22Rv1 (cell line): ENCODE data around the gene MLLT3.

ENCODE experiments used
- ZFX ChIP-seq: fragments of 450-650 bp; IDR thresholded peaks from 2 replicates; pipeline ENCODE4 v1.6.1; 2017; ENCODE audit warnings: antibody characterized with exemption, borderline replicate concordance
- TF ChIP-seq, protein P1 (sequence below): fragments of 450-650 bp; IDR thresholded peaks from 2 replicates; pipeline ENCODE4 v1.5.1; 2017; ENCODE audit warnings: mild to moderate bottlenecking

- TF ChIP-seq, protein P1, sequence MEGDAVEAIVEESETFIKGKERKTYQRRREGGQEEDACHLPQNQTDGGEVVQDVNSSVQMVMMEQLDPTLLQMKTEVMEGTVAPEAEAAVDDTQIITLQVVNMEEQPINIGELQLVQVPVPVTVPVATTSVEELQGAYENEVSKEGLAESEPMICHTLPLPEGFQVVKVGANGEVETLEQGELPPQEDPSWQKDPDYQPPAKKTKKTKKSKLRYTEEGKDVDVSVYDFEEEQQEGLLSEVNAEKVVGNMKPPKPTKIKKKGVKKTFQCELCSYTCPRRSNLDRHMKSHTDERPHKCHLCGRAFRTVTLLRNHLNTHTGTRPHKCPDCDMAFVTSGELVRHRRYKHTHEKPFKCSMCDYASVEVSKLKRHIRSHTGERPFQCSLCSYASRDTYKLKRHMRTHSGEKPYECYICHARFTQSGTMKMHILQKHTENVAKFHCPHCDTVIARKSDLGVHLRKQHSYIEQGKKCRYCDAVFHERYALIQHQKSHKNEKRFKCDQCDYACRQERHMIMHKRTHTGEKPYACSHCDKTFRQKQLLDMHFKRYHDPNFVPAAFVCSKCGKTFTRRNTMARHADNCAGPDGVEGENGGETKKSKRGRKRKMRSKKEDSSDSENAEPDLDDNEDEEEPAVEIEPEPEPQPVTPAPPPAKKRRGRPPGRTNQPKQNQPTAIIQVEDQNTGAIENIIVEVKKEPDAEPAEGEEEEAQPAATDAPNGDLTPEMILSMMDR: no peak
- TF ChIP-seq ZFX: no peak
These were observed 297.3 kb downstream of the MLLT3 start for GRCh38 chr9:20325008-20325407.
